Measurements from ENCODE around the gene GPR180. TPM values are rescaled to one million over a fixed set of nuclear protein-coding genes. Genes with fewer than 3 reads are reported as not detected.

GPR180 gene
- total RNA-seq (2014; rRNA removed; shearing (Covaris generic)), result 5.1 and 6.6 TPM in 2 replicates

DNA sequence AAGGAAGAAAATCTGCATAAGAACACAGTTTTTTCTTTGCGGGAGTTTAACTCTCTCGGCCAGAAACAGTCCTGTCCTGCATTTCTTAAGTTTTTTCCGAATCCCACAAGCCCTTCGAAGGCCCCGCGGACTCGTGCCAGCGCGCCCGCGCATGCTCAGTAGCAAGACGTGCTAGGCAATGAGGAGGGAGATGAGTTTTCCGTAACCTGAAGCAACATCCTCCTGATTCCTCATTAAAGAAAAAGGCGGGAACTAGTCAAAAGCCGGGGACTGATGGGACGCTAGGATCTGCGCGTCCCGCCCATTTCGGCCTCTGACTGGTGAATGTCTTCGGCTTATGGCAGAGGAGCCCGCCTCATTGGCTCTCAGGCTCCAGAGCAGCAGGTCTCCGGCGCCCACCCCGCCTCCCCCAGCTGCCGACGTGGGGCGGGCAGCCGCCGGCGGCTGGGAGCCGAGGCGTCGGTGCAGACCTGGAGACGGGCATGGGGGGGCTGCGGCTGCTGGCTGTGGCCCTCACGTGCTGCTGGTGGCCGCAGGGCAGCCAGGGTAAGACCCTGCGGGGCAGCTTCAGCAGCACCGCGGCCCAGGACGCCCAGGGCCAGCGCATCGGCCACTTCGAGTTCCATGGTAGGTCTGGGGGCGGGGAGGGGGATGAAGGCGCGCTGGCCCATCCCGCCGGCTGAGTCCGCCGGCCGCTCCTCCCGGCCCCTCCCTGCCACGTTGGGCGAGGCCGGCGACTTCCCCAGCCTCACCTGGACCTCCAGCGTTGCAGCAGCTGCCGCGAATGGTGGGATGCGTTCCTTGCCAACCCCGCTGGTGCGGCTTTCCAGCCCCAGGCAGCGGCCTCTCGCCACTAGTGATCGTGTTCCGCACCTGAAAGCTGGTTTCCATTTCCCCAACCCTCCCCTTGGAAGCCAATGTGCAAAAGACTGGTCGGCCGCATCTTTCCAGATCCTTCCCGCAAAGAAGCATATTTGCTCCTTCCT lies at the start of gene GPR180:
Gene GPR180 (plus strand): TSS at position 412 of the 986 bp plus-strand sequence. CDS start 71 bp downstream, at position 483.
- DNase-seq (ENCODE audit: low read depth), result peak; percentile 97

DNA sequence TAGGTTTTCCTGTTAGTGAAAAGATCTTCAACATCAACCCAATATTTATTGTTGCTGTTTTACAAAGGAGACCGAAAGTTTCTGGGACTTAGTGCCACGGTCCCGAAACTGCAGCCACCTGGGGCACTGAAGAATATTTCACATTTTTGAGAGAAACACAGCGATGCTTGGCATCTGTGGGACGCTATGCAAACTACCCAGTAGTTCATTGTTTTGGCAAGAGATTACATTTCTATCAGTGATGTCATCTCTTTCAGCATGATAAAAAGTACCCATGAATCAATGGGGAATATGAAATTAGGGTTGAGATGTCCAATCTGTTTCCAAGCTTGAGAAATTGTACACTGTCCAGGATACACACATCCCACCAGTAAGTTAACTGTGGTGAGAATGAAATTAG lies 49.6 kb upstream of the GPR180 start:
- no peak for DNase-seq (ENCODE audit: low read depth)

DNA sequence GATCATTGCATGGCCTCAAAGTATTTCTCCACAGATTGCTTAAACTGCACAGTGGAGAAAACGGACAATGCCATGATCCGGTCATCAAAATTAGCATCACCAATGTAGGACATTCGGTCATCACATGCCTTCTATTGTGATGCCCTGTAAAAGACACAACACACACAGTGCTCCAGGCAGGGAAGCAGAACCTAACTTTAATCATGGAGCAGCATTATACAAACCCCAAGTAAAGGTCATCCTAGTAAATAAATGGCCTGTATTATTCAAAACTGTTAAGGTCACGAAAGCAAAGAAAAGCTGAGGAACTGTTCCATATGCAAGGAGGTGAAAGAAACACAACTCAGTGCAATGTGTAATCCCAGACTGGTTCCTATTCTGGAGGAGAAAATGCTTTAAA lies 47.9 kb upstream of the GPR180 start:
- no peak for DNase-seq (ENCODE audit: low read depth)

DNA sequence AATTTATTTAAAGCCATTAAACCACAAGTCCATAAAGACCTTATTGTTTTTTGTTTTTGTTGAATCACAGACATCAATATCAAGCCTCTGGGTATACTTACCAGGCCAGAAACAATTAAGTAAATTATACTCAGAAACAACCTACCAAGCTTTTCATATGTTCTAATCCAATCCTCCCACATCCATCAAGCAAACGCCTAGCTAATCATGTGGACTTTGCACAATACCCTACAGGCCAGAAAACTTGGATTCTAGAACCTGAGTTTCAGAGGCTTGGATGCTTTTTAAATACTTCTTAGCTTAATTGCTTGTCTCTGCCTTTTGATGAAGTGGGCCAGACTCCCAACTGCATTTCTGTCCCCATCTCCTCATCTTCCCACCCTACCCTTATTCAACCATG lies 45.6 kb upstream of the GPR180 start:
- DNase-seq (ENCODE audit: low read depth), result no peak

DNA sequence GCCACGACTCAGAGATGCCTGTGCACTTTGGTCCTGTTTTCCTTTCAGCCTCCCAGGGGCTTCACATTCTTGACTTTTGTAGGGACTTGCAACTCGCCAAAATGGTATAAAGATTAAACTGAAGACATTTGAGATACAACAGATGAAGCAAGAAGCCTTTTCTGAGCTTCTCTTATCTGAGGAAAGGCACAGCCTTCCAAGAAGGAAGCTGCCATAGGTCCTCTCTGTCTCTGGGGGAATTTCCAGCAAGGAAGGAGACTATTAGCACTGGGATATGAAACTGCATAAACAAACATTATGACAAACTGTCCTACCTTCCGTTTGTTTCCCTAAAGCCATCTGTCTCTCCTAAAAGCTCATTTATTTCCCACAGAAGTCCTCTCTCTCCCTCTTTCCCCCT lies 45.0 kb upstream of the GPR180 start:
- no peak for DNase-seq (ENCODE audit: low read depth)

DNA sequence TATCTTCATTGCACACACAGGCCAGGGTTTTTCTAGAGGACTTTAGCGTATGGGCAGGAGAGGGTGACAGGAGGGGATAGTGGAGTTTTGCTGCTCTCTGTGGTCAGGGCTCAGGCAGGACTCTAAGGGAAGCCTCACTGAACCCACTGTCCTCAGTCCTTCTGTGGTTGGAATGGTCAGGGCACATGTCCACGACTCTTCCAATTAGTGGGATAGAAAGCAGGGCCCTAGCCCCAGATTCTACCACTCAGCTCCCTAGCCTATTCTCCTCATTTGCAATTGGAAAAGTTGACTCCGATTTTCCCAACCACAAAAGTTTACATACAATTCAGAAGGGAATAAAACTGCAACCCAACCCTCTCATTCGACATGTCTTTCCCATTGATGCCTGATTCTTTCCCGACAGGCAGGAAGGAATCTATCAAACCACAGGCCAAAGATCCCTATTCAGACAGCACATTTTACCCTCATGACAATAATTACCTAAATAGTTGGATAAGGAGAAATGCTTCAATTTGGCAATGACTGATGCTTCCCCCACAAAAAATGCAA lies 43.9 kb upstream of the GPR180 start:
- no peak for DNase-seq (ENCODE audit: low read depth)

DNA sequence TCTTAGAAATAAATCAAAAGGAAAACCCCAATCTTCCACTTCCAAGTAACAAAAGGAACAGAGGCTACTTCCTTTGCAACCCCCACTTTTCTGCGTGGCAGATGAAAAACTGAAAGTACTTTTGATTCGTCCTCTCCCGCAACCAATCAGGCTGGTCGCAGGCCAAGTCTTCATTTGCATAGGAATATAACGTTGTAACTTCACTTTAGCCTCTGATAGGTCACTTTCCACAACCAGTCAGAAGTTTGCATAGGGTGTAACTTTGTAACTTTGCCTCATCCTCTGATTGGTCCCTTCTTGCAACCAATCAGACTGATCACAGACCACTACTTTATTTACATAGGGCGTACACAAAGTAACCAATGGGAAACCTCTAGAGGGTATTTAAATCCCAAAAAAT lies 42.9 kb upstream of the GPR180 start:
- DNase-seq (ENCODE audit: low read depth), result no peak

DNA sequence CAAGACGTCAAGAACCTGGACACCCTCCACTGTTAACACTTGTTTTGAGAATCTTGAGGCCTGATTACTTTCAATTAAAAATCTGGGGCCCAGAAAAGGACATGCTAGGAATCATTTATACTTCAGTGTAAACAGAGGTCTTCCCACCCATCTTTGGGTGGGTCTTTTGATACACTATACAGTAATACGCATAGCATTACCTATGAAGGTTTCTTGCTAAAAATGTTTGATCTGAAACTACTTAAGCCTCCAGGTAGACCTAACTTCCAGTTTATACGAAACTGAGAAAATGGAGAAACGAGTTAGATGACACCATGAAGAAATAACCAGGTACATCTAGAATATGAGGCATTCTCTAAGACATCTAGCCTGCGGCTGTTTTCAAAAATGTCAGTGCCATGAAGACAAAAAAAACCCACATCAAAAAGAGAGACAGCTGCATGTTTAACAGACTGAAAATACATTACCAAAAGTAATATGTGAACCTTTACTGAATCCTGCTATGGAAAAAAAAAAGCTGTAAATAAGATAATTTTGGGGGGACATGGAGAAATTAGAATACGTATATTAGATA lies 42.3 kb upstream of the GPR180 start:
- DNase-seq (ENCODE audit: low read depth), result no peak

DNA sequence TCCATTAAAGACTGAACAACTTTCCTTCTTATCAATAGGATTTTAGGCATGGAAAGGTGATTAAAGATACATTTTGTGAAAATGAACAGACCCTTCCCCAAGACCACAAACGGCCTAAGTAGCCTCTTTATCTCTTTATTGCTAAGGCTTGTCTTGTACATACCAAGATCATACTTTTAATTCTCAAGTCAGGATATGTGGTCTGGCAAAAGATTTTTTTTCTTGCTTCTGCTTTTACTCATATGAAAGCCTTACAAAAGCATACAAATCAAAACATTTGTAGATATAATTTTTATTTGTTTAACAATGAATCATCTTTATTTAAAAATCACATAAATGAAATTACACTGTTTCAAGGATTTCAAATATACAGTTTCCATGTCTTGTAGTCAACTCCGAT lies 41.5 kb upstream of the GPR180 start:
- no peak for DNase-seq (ENCODE audit: low read depth)

DNA sequence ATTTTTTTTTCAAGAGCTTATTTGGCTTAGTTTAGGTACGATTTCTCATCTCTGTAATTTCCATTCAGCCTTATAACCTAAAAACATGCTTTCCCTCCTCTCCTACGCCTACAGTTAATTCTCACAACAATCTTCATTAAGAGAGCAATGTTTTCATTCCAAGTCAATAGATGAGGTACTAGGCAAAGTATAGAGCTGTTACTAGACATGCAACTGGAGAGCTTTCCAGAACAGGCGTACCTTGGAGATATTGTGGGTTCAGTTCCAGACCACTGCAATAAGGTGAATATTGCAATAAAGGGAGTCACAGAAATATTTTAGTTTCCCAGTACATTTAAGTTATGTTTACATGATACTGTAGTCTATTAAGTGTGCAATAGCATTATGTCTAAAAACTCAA lies 40.5 kb upstream of the GPR180 start:
- DNase-seq (ENCODE audit: low read depth), result no peak

DNA sequence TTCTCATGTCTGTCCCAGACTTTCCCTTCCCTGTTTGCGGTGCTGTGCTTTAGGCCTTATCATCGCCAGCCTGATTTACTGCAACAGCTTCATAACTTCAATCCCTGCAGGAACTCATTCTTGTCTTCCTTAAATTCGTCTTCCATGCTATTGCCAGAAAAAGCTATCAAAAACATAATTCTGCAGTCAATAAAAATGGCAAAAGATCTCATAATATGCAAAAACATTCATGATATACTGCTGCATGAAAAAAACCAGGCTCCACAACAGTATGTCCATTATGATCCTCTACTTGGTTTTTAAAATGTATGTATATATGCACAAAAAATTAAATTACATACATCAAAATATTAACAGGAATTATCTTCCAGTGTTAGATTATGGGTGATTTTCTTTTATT lies 34.1 kb upstream of the GPR180 start:
- DNase-seq (ENCODE audit: low read depth), result no peak

DNA sequence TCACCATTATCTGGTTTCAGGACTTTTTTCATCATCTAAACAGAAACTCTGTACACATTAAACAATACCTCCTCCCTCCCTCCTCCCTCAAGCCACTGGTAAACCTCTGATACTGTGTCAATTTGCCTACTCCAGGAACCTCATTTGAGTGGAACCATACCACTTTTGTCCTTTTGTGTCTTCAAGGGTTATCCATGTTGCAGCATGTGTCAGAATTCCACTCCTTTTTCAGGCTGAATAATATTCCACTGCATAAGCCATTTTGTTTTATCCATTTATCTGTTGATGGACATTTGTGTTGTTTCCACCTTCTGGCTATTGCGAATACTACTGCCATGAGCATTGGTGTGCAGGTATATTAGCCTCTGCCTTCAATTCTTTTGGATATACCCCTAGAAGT lies 33.2 kb upstream of the GPR180 start:
- no peak for DNase-seq (ENCODE audit: low read depth)

DNA sequence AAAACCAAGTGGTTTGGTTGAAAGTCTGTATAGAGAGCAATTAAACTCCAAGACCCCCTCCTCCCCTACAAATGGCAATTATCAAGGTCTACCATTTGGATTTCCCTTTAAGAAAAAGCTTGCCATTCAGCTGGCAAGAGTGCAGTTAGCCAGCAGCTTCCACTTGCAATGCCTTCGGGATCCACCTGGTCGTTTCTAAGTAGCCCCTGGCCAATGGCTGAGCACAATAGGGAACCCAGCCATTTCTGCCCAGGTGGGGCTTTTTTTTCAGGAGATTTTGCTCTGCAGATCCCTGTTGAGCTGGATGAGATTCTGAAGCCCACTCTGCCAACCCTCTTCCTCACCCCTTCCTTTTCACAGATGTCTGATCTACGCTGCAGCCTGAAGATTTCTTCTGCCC lies 32.0 kb upstream of the GPR180 start:
- DNase-seq (ENCODE audit: low read depth), result no peak

DNA sequence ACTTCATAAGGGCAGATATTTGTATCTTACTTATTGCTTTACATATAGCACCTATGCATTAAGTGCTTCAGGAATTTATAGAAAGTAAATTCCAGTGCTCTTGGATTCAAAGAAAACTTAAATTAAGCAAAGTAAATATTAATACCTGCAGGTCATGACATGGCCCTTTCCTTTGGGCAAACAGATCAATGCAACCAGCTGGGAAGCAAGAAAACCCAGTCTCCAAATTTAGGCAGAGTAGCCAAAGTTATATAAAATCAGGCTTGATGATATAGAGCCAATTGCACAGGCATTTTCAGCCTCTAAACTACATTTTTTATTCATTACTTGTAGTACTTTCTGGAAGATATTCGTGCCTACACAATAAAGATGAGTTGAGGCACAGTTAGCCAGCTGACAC lies 22.6 kb upstream of the GPR180 start:
- no peak for DNase-seq (ENCODE audit: low read depth)

DNA sequence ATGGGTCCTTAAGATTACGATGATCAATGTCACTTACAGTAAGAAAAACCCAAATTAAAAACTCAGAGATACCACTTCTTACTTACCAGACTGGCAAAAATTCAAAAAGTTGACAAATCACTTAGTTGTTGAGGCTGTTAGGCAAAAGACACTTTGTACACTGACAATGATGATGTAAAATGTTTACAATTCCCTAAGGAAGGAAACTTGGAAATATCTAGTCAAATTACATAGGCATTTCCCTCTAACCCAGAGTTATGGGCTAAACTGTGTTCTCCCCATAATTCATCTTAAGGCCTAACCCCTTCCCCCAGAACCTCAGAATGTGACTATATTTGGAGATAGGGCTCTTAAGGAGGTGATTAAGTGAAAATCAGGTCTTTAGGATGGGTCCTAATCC lies 17.7 kb upstream of the GPR180 start:
- DNase-seq (ENCODE audit: low read depth), result no peak

DNA sequence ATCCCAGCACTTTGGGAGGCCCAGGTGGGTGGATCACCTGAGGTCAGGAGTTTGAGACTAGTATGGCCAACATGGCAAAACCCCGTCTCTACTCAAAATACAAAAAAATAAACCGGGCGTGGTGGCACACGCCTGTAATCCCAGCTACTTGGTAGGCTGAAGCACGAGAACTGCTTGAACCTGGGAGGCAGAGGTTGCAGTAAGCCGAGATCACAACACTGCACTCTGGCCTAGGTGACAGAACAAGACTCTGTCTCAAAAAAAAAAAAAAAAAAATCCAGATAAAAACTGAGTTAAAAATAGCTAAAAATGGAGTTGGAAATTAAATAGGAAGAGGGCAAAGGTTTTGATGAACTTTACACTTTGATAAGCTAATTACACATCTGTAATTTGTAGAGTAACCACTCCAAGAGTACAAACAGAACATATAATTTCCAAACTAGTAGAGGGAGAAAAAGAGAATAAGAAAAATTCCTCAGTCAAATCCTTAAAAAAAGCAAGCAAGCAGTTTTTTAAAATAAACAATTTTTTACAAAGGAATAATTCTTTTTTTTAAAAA lies 16.0 kb upstream of the GPR180 start:
- DNase-seq (ENCODE audit: low read depth), result no peak

DNA sequence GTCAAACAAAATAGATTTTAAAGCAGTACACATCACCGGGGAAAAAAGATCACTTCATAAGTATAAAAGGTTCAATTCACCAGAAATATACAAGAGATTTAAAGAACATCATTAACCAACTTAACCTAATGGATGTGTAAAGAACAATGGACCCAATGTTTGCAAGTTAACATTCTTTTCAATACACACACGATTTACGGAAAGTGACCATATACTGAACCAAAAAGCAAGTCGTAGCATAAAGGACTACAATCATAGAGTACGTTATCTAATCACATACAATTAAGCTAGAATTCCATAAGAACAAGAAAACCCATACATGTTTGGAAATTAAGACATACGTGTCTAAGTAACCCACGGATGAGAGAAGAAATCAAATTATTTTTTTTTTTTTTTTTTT lies 15.3 kb upstream of the GPR180 start:
- no peak for DNase-seq (ENCODE audit: low read depth)

DNA sequence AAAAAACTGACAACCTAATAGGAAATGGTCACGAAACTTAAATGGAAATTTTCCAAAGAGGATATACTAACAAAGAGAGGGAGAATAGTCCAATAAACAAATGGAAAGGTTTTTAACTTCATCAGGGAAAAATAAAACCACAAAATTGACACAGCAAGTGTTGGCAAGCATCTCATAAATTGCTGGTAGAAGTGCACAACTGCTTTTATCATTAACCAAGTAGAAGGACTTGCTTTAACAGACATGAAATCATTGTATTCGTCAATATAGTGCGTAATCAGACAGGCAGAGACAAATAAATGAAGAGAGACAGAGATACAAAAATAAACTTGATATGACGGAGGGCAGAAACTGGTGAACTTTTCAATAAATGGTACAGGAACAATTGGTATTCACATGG lies 13.1 kb upstream of the GPR180 start:
- no peak for DNase-seq (ENCODE audit: low read depth)

DNA sequence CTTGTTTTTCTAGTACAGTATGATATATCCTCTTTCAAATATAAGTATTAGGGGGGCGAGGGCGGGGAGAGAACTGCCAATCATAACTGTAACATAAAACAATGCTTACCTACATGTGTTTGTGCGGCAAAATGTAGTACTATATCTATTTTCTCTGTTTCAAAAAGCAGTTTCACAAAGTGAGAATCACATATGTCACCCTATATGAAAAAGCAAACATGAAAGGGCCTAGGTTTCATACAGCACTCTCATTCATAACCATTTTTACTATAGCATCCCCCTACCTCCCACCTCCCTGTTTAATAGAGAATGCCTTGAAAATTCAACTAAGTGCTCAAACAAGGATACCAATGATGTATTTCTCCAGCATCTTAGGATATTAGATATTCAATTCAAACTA lies 10.9 kb upstream of the GPR180 start:
- DNase-seq (ENCODE audit: low read depth), result no peak

DNA sequence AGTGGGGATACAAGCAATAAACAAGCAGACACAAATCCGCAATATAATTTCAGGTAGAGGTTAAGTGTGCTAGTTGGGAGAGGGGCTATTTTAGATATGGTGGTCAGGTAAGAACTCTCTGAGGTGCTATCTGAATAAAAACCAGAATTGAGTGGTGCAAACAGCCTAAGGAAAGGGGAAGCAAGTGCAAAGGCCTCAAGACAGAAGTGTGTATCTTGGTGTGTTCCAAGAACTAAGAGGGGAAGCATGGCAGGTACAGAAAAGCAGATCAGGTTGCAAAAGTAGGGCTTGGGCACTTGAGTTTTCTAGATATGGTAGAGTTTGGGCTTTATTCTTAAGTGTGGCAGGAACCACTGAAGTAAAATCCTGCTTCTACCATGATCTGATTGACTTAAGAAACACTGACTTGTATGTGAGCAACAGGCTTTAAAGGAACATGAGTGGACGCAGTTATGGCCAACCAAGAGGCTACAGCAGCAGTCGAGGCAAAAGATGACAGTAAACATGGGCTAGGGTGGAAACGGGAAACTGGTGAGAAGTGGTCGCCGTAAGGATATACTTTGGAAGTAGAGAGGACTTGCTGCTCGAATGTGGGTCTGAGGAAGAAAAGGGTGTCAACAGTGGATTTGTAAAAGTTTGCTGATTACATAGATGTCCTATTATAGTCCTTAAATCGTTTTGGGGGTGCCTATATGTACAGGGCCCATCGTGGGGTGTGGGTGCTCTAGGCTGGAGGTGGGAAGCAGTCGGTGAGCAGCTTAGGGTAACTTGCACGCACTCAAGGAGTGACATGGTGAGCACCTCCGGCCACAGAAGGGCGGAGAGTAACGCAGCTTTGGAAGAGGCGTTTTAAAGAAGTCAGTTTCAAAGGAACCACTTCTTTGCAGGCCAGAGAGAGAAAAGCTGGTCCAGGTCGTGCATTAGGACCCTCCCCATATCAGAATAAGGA lies 6.4 kb upstream of the GPR180 start:
- peak; percentile 26 for DNase-seq (ENCODE audit: low read depth)

DNA sequence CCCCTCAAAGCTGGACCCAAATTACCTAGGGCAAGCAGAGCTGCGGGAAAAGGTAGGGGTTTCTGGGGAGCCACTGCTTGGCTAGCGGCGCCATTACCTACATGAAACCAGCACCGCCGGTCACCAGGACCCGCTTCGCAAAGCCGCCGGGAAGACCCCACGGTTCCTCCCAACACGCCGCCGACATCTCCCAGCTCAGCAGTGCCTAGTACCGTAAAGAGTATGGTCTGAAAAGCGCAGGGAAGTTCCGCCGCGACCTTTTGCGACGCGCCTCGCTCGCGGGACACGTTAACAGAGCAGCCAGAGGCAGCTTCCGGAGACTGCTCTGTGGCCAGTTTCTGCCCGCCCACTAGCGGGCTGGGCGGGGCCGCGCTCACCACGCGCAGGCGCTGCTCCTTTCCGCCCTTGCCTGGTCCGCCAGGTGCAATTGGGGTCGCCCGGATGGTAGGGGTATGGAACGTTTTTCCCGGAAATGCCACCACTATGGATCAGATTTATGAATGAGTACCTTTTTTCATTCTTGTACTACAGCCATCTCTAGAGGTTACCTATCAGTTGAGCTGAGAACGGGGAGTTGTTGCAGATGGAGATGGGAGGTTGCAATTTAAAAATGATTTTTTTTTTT lies 5.6 kb upstream of the GPR180 start, which contains the start of gene TGDS:
Gene TGDS (minus strand): TSS at position 203 of the 625 bp plus-strand sequence. CDS start 16 bp downstream, at position 187.
- peak; percentile 93 for DNase-seq (ENCODE audit: low read depth)

All from Daoy (cell line).